Activated CD8-positive, alpha-beta memory T cell treated with anti-CD3 and anti-CD28 coated beads for 4 hours (primary cell): ENCODE results near the gene COA7.
"Not testable (repeated sequence)": the region's sequence is repeated elsewhere in the genome, so short reads cannot be mapped to it uniquely, and the experiment has no call there.

Experiments
- DNase-seq, 2 donors: peaks; one replicate each; pipeline ENCODE4 v3.0.0-alpha.2; 2020; ENCODE audit warnings: low read depth in 2 of 2

The COA7 gene

GRCh38 chr1:52706136-52706670 lies 8.1 kb upstream of the COA7 start:
- DNase-seq: no peak

- peak; percentile 51 to 68 for DNase-seq
These were observed 5.0 kb upstream of the COA7 start for GRCh38 chr1:52702886-52703787.

GRCh38 chr1:52695627-52696026 lies 2.5 kb downstream of the COA7 start:
- DNase-seq: no peak

- DNase-seq: no peak
These were observed 4.3 kb downstream of the COA7 start for GRCh38 chr1:52693843-52694242.

GRCh38 chr1:52693351-52693750 lies 4.8 kb downstream of the COA7 start:
- not testable (repeated sequence) for DNase-seq

- no peak for DNase-seq
These were observed 5.5 kb downstream of the COA7 start for GRCh38 chr1:52692697-52693096.

- DNase-seq: no peak
These were observed 6.3 kb downstream of the COA7 start for GRCh38 chr1:52691821-52692220.

GRCh38 chr1:52686830-52687229 lies 11.3 kb downstream of the COA7 start:
- no peak for DNase-seq

- DNase-seq: peak; percentile 40 to 43
These were observed 11.8 kb downstream of the COA7 start for GRCh38 chr1:52686261-52686751.

- DNase-seq: no peak
These were observed 13.6 kb downstream of the COA7 start for GRCh38 chr1:52684545-52684944.

GRCh38 chr1:52683367-52683940 lies 14.7 kb downstream of the COA7 start:
- no peak for DNase-seq

- no peak for DNase-seq
These were observed 17.0 kb downstream of the COA7 start for GRCh38 chr1:52681136-52681535.

- DNase-seq: no peak
These were observed 17.8 kb downstream of the COA7 start for GRCh38 chr1:52680353-52680752.

- DNase-seq: no peak
These were observed 18.6 kb downstream of the COA7 start for GRCh38 chr1:52679498-52679897.

- DNase-seq: no peak
These were observed 19.1 kb downstream of the COA7 start for GRCh38 chr1:52679048-52679447.

- no peak for DNase-seq
These were observed 20.9 kb downstream of the COA7 start for GRCh38 chr1:52677076-52677806.

GRCh38 chr1:52676249-52676903 lies 21.8 kb downstream of the COA7 start:
- DNase-seq: no peak

- DNase-seq: no peak
These were observed 23.4 kb downstream of the COA7 start for GRCh38 chr1:52674497-52675384.

- DNase-seq: no peak
These were observed 24.6 kb downstream of the COA7 start for GRCh38 chr1:52673513-52673912.

GRCh38 chr1:52672946-52673345 lies 25.2 kb downstream of the COA7 start:
- no peak for DNase-seq

- DNase-seq: no peak
These were observed 27.5 kb downstream of the COA7 start for GRCh38 chr1:52670604-52671003.
